Ovary (tissue), 3 donors: ENCODE results near the gene AP1G2.

Experiments
- CTCF ChIP-seq, 3 donors: fragments of 450-650 bp in 2 of 3; fragments of 200-600 bp in 1 of 3; IDR thresholded peaks; one replicate each; pipeline versions ENCODE4 v1.5.1 to v1.8.0; 2016 to 2022; ENCODE audit warnings: antibody characterized with exemption in 3 of 3, mild to moderate bottlenecking in 1 of 3
- EP300 ChIP-seq: sonication (generic); formaldehyde crosslinking; IDR thresholded peaks from one replicate; pipeline ENCODE4 v1.6.1; 2017; ENCODE audit warnings: antibody characterized with exemption
- POLR2A ChIP-seq: fragments of 450-650 bp; IDR thresholded peaks from one replicate; pipeline ENCODE4 v1.6.1; 2017; ENCODE audit warnings: antibody characterized with exemption, mild to moderate bottlenecking, moderate library complexity
- donor health status: DM: no; HTN: no; CAD: no.

- no peak for TF ChIP-seq CTCF (IDR thresholded peaks at IDR 0.05)
- TF ChIP-seq EP300: no peak
- no peak for TF ChIP-seq POLR2A
Measured at GRCh38 chr14:23518709-23519108, 48.9 kb downstream of the AP1G2 start.
